ENCODE results near the gene TIAM2.
"Not testable (repeated sequence)": the region's sequence is repeated elsewhere in the genome, so short reads cannot be mapped to it uniquely, and the experiment has no call there.

Gene TIAM2

DNA sequence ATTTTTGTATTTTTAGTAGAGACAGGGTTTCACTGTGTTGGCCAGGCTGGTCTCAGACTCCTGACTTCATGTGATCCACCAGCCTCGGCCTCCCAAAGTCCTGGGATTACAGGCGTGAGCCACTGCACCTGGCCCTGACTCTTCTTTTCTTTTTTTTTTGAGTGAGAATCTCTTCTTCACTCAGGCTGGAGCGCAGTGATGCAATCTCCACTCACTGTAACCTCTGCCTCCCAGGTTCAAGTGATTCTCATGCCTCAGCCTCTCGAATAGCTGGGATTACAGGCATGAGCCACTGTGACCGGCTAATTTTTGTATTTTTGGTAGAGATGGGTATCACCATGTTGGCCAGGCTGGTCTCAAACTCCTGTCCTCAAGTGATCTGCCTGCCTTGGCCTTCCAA lies 124.1 kb downstream of the TIAM2 start:
- H3K9ac ChIP-seq (ENCODE audit: low read depth, low read length), result peak overlapping the region; percentile 43; the same call in 1 of the 2 replicates
- H3K4me1 ChIP-seq (ENCODE audit: insufficient read depth, low read length), result peaks cover 45% of the 10 kb centered on the region
- not testable (repeated sequence) for H3K36me3 ChIP-seq (ENCODE audit: insufficient read depth, low read length); H3K4me3 ChIP-seq (ENCODE audit: low read length); H3K27me3 ChIP-seq (ENCODE audit: insufficient read depth, low read length); H3K9me3 ChIP-seq (ENCODE audit: insufficient read depth, low read depth, low read length)
- 89% methylated on average over 5 of the region's 5 CpGs for whole genome bisulfite sequencing
- H3K27ac ChIP-seq (ENCODE audit: low read depth, low read length), result peak overlapping the region; percentile 96

DNA sequence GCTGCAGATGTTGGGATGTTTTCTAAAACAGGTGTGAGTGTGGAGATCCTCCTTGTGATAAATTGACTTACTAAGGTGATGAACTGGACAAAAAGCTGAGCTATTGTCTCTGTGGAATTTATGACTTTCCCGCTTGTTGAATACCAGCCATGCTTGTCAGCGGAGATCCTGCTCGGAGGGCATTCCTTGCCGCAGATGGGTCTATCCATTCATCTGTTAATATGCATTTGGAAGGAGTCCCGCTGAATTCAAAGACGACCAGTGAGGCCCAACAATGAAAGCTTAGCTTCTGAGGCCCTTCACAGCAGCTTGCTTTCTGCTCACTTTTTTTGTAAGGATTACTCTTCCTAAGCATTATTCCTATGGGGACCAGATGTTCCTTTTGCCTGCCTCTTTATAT lies 124.9 kb downstream of the TIAM2 start:
- Histone ChIP-seq H3K27ac (ENCODE audit: low read depth, low read length) (peak overlapping the region; percentile 96), H3K27me3 (ENCODE audit: insufficient read depth, low read length) (no peaks in the 10 kb centered on the region), H3K4me3 (ENCODE audit: low read length) (no peak overlapping the region), H3K9ac (ENCODE audit: low read depth, low read length) (peak overlapping the region; percentile 53; the same call in 1 of the 2 replicates), H3K9me3 (ENCODE audit: insufficient read depth, low read depth, low read length) (no peaks in the 10 kb centered on the region), H3K36me3 (ENCODE audit: insufficient read depth, low read length) (no peaks in the 10 kb centered on the region), H3K4me1 (ENCODE audit: insufficient read depth, low read length) (peaks cover 45% of the 10 kb centered on the region)
- 5% methylated on average over 6 of the region's 6 CpGs for WGBS

GRCh38 chr6:155121294-155121693 lies 126.2 kb downstream of the TIAM2 start:
- H3K9me3 ChIP-seq (ENCODE audit: insufficient read depth, low read depth, low read length), result no peaks in the 10 kb centered on the region
- no peaks in the 10 kb centered on the region for H3K36me3 ChIP-seq (ENCODE audit: insufficient read depth, low read length)
- H3K4me3 ChIP-seq (ENCODE audit: low read length), result peak overlapping the region; percentile 11
- no peaks in the 10 kb centered on the region for H3K27me3 ChIP-seq (ENCODE audit: insufficient read depth, low read length)
- H3K9ac ChIP-seq (ENCODE audit: low read depth, low read length), result peak overlapping the region; percentile 38; the same call in 1 of the 2 replicates
- H3K27ac ChIP-seq (ENCODE audit: low read depth, low read length), result peak overlapping the region; percentile 67
- H3K4me1 ChIP-seq (ENCODE audit: insufficient read depth, low read length), result peaks cover 45% of the 10 kb centered on the region
- 45% methylated on average over 4 of the region's 4 CpGs for WGBS

DNA sequence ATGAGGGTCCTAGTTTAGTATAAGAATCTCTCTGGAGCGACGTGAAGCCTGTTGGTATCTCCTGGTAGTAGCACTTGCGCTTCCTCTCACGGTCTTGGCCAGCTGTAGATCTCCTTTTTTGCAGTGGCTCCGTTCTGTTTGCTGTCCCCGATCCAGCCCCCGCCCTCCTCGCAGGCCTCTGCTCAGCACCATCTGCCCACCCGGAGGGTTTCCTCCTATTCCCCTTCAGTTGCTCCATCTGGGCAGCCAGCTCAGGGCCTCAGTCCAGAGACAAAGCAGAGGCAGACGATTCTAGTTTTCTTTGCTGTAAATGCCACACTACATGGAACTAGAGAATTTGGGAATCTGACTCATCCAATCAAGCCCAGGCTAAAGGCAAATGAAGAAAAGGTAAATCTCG lies 126.6 kb downstream of the TIAM2 start:
- H3K9me3 ChIP-seq (ENCODE audit: insufficient read depth, low read depth, low read length), result no peaks in the 10 kb centered on the region
- no peaks in the 10 kb centered on the region for H3K27me3 ChIP-seq (ENCODE audit: insufficient read depth, low read length)
- no peaks in the 10 kb centered on the region for H3K36me3 ChIP-seq (ENCODE audit: insufficient read depth, low read length)
- peaks cover 45% of the 10 kb centered on the region for H3K4me1 ChIP-seq (ENCODE audit: insufficient read depth, low read length)
- WGBS, result 15% methylated on average over 11 of the region's 11 CpGs
- H3K4me3 ChIP-seq (ENCODE audit: low read length), result peak overlapping the region; percentile 11
- H3K9ac ChIP-seq (ENCODE audit: low read depth, low read length), result peak overlapping the region; percentile 38; the same call in 1 of the 2 replicates
- H3K27ac ChIP-seq (ENCODE audit: low read depth, low read length), result peak overlapping the region; percentile 67

DNA sequence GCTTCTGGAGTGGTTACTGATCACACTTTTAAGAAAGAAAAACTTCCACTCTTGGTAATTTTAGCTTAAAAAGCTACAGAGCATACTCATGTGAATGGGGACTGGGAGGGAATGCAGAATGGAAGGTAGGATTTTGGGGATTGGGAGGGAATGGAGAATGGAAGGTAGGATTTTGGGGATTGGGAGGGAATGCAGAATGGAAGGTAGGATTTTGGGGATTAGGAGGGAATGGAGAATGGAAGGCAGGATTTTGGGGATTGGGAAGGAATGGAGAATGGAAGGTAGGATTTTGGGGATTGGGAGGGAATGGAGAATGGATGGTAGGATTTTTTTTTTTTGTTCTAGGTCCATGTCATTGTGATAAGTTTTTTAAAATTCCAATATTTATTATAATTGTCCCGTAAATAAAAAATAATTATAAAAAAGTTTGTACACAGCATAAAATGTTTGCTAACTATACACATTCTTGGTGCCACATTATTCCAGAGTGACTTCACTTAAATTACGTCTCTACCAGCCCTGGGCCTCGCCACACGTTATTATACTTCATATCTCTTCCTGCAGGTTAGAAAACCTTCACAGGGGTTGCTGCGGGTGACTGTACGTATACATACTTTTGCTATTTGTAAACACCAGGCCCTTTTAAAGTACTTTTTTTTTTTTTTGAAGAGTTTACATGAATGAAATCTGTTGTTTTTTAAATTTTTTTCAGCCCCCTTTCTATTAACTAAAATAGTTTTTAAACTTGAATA lies 127.3 kb downstream of the TIAM2 start:
- no peaks in the 10 kb centered on the region for H3K27me3 ChIP-seq (ENCODE audit: insufficient read depth, low read length)
- 96% methylated on average over 5 of the region's 6 CpGs for WGBS
- peak overlapping the region; percentile 38; the same call in 1 of the 2 replicates for H3K9ac ChIP-seq (ENCODE audit: low read depth, low read length)
- peak overlapping the region; percentile 67 for H3K27ac ChIP-seq (ENCODE audit: low read depth, low read length)
- no peaks in the 10 kb centered on the region for H3K9me3 ChIP-seq (ENCODE audit: insufficient read depth, low read depth, low read length)
- peak overlapping the region; percentile 11; the same call in 1 of the 2 replicates for H3K4me3 ChIP-seq (ENCODE audit: low read length)
- H3K36me3 ChIP-seq (ENCODE audit: insufficient read depth, low read length), result no peaks in the 10 kb centered on the region
- peaks cover 52% of the 10 kb centered on the region for H3K4me1 ChIP-seq (ENCODE audit: insufficient read depth, low read length)

DNA sequence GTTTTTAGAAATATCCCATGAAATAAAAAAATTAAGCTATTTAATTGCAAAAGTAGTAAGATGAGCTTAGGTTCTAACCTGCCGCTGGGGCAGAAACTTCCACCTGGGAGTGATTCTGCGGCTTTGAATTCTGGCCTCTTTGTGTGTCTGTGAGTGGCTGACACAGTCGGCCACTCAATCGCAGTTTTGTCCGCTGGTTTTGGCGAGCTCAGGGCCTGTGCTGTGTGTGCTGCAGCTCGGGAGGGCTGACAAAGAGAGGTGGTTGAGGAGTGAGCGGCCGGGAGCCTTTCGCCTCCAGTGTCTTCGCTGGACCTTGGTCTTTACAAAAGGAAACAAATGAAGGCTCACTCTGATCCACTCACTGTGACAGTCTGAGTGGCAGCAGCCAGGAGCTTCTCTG lies 128.4 kb downstream of the TIAM2 start:
- 82% methylated on average over 11 of the region's 11 CpGs for WGBS
- H3K4me3 ChIP-seq (ENCODE audit: low read length), result no peak overlapping the region
- peaks cover 7% of the 10 kb centered on the region; the same call in 1 of the 2 replicates for H3K36me3 ChIP-seq (ENCODE audit: insufficient read depth, low read length)
- no peak overlapping the region for H3K9ac ChIP-seq (ENCODE audit: low read depth, low read length)
- no peaks in the 10 kb centered on the region for H3K9me3 ChIP-seq (ENCODE audit: insufficient read depth, low read depth, low read length)
- no peaks in the 10 kb centered on the region for H3K27me3 ChIP-seq (ENCODE audit: insufficient read depth, low read length)
- no peak overlapping the region for H3K27ac ChIP-seq (ENCODE audit: low read depth, low read length)
- H3K4me1 ChIP-seq (ENCODE audit: insufficient read depth, low read length), result peaks cover 53% of the 10 kb centered on the region

DNA sequence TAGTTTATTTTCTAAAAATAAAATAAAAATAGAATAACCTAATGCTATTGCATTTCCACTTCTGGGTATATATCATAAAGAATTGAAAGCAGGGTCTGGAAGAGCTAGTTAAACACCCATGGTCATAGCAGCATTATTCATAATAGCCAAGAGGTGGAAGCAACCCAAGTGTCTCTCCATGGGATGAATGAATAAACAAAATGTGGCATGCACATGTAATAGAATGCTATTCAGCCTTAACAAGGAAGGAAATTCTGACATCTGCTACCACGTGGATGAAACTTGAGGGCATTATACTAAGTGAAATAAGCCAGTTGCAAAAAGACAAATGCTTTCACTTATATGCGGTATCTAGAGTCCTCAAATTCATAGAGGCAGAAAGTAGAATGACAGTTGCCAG lies 130.8 kb downstream of the TIAM2 start:
- Histone ChIP-seq H3K9ac (ENCODE audit: low read depth, low read length) (no peak overlapping the region), H3K36me3 (ENCODE audit: insufficient read depth, low read length) (peaks cover 7% of the 10 kb centered on the region; the same call in 1 of the 2 replicates), H3K4me1 (ENCODE audit: insufficient read depth, low read length) (peaks cover 37% of the 10 kb centered on the region), H3K27me3 (ENCODE audit: insufficient read depth, low read length) (no peaks in the 10 kb centered on the region), H3K27ac (ENCODE audit: low read depth, low read length) (no peak overlapping the region), H3K4me3 (ENCODE audit: low read length) (no peak overlapping the region), H3K9me3 (ENCODE audit: insufficient read depth, low read depth, low read length) (no peaks in the 10 kb centered on the region)
- 89% methylated on average over 2 of the region's 2 CpGs for WGBS

DNA sequence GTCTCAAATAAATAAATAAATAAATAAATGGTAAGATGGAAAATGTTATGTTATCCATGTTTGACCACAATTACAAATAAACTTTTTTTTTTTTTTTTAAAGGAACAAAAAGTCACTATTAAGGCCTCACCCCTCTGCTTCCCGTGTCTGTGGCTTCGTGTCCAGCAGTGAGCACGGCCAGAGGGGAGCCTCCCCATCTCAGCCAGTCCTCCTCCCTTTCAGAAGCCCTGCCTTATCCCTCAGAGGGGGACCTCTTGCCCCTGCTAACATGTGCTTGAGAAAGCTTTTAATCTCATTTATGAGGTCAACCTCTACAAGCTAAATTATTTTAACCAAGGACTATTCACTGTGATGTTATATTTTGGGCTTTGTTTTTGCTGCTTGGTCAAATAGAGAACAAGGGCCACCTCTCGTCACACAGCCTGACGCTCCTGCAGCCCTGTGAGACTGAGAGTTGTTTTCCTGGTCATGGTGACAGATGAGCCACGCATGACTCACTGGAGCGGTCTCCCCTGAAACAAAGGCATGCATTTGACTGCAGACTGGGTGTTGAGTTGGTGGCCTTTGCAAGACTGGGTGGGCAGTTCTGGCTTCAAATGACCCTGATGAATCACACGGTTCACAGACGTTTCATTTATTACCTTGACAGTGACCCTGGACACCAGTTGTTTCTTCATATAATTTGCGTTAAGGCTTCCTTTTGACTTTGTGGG lies 131.8 kb downstream of the TIAM2 start:
- 68% methylated on average over 10 of the region's 10 CpGs for WGBS
- no peak overlapping the region for H3K4me3 ChIP-seq (ENCODE audit: low read length)
- H3K9me3 ChIP-seq (ENCODE audit: insufficient read depth, low read depth, low read length), result no peaks in the 10 kb centered on the region
- peaks cover 7% of the 10 kb centered on the region; the same call in 1 of the 2 replicates for H3K36me3 ChIP-seq (ENCODE audit: insufficient read depth, low read length)
- H3K4me1 ChIP-seq (ENCODE audit: insufficient read depth, low read length), result peaks cover 27% of the 10 kb centered on the region
- H3K27me3 ChIP-seq (ENCODE audit: insufficient read depth, low read length), result no peaks in the 10 kb centered on the region
- H3K9ac ChIP-seq (ENCODE audit: low read depth, low read length), result peak overlapping the region; percentile 8; the same call in 1 of the 2 replicates
- peak overlapping the region; percentile 50 for H3K27ac ChIP-seq (ENCODE audit: low read depth, low read length)

DNA sequence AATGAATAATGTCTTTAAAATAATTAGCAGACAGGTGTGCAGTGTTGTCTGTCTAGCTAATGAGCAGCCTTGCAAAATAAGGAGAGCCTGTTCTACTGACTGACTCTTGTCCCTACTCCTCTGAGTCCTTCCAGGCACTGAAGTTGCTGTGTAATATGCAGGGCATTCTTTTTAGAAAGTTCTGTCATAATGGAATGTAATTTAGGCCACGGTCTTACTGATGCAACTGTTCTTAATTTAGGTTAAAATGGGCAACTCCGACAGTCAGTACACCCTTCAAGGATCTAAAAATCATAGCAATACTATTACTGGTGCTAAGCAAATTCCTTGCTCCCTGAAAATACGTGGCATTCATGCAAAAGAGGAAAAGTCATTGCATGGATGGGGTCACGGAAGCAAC lies 133.9 kb downstream of the TIAM2 start:
- Histone ChIP-seq H3K27ac (ENCODE audit: low read depth, low read length) (no peak overlapping the region), H3K36me3 (ENCODE audit: insufficient read depth, low read length) (peaks cover 7% of the 10 kb centered on the region; the same call in 1 of the 2 replicates), H3K27me3 (ENCODE audit: insufficient read depth, low read length) (no peaks in the 10 kb centered on the region), H3K4me3 (ENCODE audit: low read length) (no peak overlapping the region), H3K9ac (ENCODE audit: low read depth, low read length) (no peak overlapping the region), H3K4me1 (ENCODE audit: insufficient read depth, low read length) (peaks cover 8% of the 10 kb centered on the region; the same call in 1 of the 2 replicates), H3K9me3 (ENCODE audit: insufficient read depth, low read depth, low read length) (no peaks in the 10 kb centered on the region)
- WGBS, result 91% methylated on average over 4 of the region's 4 CpGs

GRCh38 chr6:155129744-155130143 lies 134.6 kb downstream of the TIAM2 start:
- 94% methylated on average over 14 of the region's 14 CpGs for WGBS
- Histone ChIP-seq H3K27me3 (ENCODE audit: insufficient read depth, low read length) (no peaks in the 10 kb centered on the region), H3K27ac (ENCODE audit: low read depth, low read length) (no peak overlapping the region)

More at GRCh38 chr6:155129744-155130143, 134.6 kb downstream of the TIAM2 start:
- Histone ChIP-seq H3K36me3 (ENCODE audit: insufficient read depth, low read length) (peaks cover 7% of the 10 kb centered on the region; the same call in 1 of the 2 replicates), H3K9ac (ENCODE audit: low read depth, low read length) (no peak overlapping the region), H3K9me3 (ENCODE audit: insufficient read depth, low read depth, low read length) (no peaks in the 10 kb centered on the region), H3K4me3 (ENCODE audit: low read length) (no peak overlapping the region), H3K4me1 (ENCODE audit: insufficient read depth, low read length) (peaks cover 8% of the 10 kb centered on the region; the same call in 1 of the 2 replicates)
